Neural crest cell (in vitro differentiated cells): ENCODE measurements around the gene CCL17. TPM values are rescaled to one million over a fixed set of nuclear protein-coding genes. Genes with fewer than 3 reads are reported as not detected.

Experiments used
- DNase-seq: peaks from one replicate; pipeline ENCODE4 v3.0.0; 2021; ENCODE audit warnings: low read depth, mixed read lengths, low spot score
- H3K27ac Mint-ChIP-seq: one replicate; pipeline ENCODE4 v1.8.0; 2021; ENCODE audit warnings: mild to moderate bottlenecking, mixed read lengths; ENCODE audit not compliant: unreplicated experiment
- H3K27me3 Mint-ChIP-seq: 2 replicates; pipeline ENCODE4 v1.8.0; 2021; ENCODE audit warnings: low read depth, mild to moderate bottlenecking, mixed read lengths
- H3K36me3 Mint-ChIP-seq: 2 replicates; pipeline ENCODE4 v1.8.0; 2021; ENCODE audit warnings: low read depth, mild to moderate bottlenecking, mixed read lengths
- H3K4me1 Mint-ChIP-seq: 2 replicates; pipeline ENCODE4 v1.8.0; 2021; ENCODE audit warnings: mixed read lengths
- H3K4me3 Mint-ChIP-seq: one replicate; pipeline ENCODE4 v1.8.0; 2021; ENCODE audit warnings: mild to moderate bottlenecking, mixed read lengths
- H3K9me3 Mint-ChIP-seq: 2 replicates; pipeline ENCODE4 v1.8.0; 2021; ENCODE audit warnings: mixed read lengths
- total RNA-seq: library from RNA; stranded (reverse); gene quantifications from 2 replicates; pipeline ENCODE4 v1.2.1, GENCODE V29; 2021
- TF ChIP-seq, protein P1 (sequence below): fragments of 200-600 bp; sonication (generic); conservative IDR thresholded peaks from 2 replicates; pipeline ENCODE4 v1.5.0; 2021; ENCODE audit warnings: antibody characterized with exemption, mild to moderate bottlenecking

The CCL17 gene
- total RNA-seq, 1 donor from 2014 or later, result not detected

DNA sequence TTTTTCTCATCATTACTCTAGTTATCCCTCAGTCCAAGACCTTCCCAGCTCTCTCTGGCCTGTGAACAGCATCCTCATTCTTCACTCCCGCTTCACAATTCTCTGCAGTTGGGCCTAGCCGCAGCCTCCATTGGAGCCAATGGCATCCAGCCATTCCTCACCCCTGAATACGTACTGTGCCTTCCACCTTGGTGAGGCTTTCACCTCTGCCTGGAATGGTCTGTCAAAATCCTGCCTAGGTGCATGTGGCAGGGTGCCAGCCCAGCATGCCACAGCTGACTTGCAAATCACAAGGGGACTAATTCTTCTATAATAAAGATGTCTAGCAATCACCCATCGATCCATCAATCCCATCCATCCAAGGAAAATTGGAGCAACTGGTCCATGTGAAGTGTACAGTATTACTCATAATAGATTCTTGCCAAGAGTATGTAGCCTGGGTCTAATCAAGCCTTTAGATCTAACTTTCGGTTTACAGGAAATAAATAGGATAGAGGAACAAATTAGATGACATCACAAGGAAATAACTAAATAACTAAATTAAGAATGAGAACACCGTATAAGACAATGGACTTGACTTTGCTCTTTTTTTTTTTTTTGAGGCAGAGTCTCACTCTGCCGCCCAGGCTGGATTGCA, 37.3 kb upstream of the CCL17 start:
- no peak overlapping the region for H3K27ac Mint-ChIP-seq
- DNase-seq, result no peak
- H3K9me3 Mint-ChIP-seq, result no peaks in the 10 kb centered on the region
- H3K4me1 Mint-ChIP-seq, result peaks cover 8% of the 10 kb centered on the region
- H3K4me3 Mint-ChIP-seq, result no peak overlapping the region
- TF ChIP-seq, protein P1, sequence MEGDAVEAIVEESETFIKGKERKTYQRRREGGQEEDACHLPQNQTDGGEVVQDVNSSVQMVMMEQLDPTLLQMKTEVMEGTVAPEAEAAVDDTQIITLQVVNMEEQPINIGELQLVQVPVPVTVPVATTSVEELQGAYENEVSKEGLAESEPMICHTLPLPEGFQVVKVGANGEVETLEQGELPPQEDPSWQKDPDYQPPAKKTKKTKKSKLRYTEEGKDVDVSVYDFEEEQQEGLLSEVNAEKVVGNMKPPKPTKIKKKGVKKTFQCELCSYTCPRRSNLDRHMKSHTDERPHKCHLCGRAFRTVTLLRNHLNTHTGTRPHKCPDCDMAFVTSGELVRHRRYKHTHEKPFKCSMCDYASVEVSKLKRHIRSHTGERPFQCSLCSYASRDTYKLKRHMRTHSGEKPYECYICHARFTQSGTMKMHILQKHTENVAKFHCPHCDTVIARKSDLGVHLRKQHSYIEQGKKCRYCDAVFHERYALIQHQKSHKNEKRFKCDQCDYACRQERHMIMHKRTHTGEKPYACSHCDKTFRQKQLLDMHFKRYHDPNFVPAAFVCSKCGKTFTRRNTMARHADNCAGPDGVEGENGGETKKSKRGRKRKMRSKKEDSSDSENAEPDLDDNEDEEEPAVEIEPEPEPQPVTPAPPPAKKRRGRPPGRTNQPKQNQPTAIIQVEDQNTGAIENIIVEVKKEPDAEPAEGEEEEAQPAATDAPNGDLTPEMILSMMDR, result no peak
- H3K36me3 Mint-ChIP-seq, result no peaks in the 10 kb centered on the region
- no peaks in the 10 kb centered on the region for H3K27me3 Mint-ChIP-seq

DNA sequence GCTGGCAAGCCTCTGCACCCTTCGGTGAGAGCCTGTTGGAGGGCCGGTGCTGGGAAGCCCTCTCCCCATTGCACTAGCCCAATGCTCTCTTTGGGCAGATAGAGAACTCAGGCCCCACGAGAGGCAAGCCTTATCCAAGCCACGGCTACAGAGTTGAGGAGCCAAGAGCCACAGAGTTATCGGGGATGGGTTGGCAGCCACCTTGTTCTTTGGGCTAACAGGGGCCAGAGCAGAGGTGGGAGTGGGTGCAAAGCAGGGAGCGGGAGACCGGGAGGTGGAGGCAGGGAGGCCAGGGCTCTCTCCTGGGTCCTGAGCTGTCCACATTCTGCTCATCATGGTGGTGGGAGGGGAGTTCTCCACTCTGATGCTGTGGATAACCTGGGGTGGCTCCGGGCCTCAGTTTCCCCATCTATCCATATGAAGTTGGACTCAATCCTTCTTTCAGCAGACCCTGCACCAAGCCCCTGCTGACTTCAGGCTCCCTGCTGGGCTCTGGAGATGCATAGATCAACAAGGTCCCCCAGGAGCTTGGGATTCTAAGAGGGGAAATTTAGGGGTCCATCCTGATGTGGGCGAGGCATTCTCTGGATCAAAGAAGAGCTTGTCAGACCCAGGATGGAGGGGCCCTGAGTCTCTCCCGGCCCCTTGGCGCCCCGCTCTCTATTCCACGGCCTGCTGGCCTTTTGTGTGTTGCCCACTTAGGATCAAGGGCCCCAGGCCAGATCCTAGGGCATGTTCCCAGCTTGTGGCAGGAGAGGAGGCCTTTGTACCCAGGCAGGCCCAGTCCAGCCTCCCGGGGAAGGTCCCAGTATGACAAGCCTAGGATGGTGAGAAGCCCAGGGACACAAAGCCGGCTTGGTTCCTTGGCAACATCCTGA, 32.8 kb upstream of the CCL17 start:
- Mint-ChIP-seq H3K4me3 (peak overlapping the region; percentile 87), H3K9me3 (no peaks in the 10 kb centered on the region), H3K4me1 (peaks cover 35% of the 10 kb centered on the region), H3K36me3 (no peaks in the 10 kb centered on the region), H3K27ac (peak overlapping the region; percentile 86), H3K27me3 (no peaks in the 10 kb centered on the region)
- TF ChIP-seq, protein P1, result no peak
- no peak for DNase-seq

DNA sequence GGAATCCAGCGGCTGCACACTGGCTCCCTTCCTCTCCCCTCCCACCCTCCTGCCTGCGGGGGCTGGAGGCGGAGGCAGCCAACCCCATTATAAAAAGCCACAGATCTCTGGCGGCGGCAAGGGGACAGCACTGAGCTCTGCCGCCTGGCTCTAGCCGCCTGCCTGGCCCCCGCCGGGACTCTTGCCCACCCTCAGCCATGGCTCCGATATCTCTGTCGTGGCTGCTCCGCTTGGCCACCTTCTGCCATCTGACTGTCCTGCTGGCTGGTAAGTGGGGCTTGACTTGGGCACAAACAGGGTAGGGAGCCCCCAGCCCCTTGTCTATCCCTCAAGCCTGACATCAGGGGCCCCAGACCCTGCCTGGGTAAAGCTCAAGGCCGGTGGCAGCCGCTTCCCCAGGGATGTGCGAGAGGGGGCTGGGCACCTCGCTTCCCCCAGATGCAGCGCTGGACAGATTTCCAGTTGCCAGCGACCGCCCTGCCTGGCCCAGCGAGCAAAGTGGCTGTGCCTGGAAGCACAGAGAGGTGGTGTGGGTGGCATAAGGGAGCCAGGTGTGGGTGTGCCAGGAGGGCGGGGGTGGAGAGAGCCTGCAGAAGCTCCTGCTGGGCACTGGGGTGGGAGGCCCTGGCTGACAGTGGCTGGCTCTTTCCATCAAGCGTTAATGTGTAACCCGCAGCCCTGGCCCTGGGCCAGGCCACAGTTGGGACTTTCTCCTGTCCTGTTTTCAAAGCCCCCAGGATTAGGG, 32.0 kb upstream of the CCL17 start, which contains the start of gene CX3CL1:
Gene CX3CL1, plus strand, starts transcription at position 119 of the 745 bp plus-strand sequence. Its CDS starts 79 bp downstream, at position 198.
- Mint-ChIP-seq H3K9me3 (no peaks in the 10 kb centered on the region), H3K36me3 (no peaks in the 10 kb centered on the region), H3K4me1 (peaks cover 39% of the 10 kb centered on the region), H3K4me3 (peak within 1 kb of the TSS; percentile 87), H3K27me3 (no peaks in the 10 kb centered on the region), H3K27ac (peak within 1 kb of the TSS; percentile 86)
- TF ChIP-seq, protein P1, result peak; percentile 20
- peak; percentile 69 for DNase-seq

DNA sequence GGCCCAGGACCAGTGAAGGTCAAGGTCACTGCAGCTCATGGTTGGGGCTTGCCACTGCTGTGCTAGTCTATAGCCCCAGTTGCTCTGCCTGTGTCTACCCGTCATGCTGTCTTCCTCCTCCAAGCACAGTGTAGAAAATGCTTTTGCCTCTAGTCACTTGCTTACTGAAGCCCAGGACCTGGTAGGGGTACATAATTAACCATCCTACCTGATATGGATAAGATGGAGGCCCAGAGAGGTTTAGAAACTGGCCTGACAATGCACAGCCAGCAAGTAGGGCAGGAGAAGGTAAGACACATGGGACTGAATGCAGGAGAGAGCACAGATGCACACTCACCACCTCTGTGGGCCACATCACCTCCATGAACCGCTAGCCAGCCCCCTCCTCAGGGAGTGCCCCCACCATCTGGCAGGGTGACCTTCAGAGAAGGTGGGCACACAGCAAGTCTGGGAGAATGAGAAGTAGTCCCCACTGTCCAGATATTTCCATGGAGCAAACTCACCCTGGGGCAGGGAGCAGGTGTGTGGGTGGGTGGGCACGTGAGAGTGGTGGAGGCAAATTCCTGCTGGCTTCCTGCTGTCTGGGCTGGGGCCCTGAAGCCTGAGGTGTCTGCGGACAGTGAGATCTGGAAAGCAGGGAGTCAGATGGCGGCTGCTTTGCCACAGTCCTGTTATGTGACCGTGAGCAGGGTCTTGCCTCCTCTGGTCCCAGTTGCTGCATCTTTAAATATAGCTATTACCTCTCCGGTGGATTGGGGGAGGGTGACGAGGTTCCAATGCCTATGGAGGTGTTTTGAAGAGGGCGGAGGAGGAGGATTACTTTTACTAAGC, 31.2 kb upstream of the CCL17 start:
- Mint-ChIP-seq H3K36me3 (no peaks in the 10 kb centered on the region), H3K9me3 (no peaks in the 10 kb centered on the region), H3K4me3 (peak overlapping the region; percentile 87), H3K4me1 (peaks cover 45% of the 10 kb centered on the region), H3K27me3 (no peaks in the 10 kb centered on the region), H3K27ac (no peak overlapping the region)
- TF ChIP-seq, protein P1, result no peak
- DNase-seq, result no peak
